Erythroblast (primary cell): ENCODE measurements around the gene BRD9.
"Not testable (repeated sequence)": the region's sequence is repeated elsewhere in the genome, so short reads cannot be mapped to it uniquely, and the experiment has no call there.

ENCODE experiments used
- GATA1 ChIP-seq: IDR thresholded peaks from 2 replicates; pipeline ENCODE4 v1.6.1; 2011; ENCODE audit warnings: low read depth, mild to moderate bottlenecking, control low read depth, low read length, moderate library complexity
- POLR2A ChIP-seq: IDR thresholded peaks from 2 replicates; pipeline ENCODE4 v1.6.1; 2011; ENCODE audit warnings: mild to moderate bottlenecking, low read length

DNA sequence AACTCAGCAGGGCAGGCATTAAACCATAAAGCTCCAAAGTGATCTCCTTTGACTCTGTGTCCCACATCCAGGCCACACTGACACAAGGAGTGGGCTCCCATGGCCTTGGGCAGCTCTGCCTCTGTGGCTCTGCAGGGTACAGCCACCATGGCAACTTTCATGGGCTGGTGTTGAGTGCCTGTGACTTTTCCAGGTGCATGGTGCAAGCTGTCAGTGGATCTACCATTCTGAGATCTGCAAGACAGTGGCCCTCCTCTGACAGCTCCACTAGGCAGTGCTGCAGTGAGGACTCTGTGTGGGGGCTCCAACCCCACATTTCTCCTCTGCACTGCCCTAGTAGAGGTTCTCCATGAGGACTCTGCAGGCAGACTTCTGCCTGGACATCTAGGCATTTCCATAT, 41.4 kb upstream of the BRD9 start:
- not testable (repeated sequence) for TF ChIP-seq POLR2A, GATA1
